ENCODE measurements around the gene WWOX.

WWOX gene

DNA sequence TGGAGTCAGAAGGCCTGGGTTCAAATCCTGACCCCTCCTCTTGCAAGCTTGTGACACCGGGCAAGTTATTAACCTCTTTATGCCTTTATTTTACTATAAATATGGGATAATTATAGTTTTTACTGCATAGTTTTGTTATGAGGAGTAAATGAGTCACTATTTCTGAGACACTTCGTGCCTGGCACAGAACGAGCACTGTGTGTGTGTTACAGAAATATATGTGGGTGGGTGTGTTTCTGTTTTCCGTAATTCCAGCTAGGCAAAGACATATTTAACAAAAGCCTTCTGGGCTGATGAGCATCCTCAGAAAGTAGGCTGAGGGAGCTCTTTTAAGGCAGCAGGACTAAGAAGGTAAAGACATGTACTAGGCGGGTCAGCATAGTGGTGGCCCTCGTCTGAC is 1083.2 kb downstream of the WWOX start (continued):
- TF ChIP-seq ZFP3 (CRISPR knock-in tag; IDR thresholded peaks at IDR 0.05) (no peak), ZNF70 (CRISPR knock-in tag; IDR thresholded peaks at IDR 0.05) (no peak), GLIS3 (CRISPR knock-in tag; IDR thresholded peaks at IDR 0.05) (no peak)

DNA sequence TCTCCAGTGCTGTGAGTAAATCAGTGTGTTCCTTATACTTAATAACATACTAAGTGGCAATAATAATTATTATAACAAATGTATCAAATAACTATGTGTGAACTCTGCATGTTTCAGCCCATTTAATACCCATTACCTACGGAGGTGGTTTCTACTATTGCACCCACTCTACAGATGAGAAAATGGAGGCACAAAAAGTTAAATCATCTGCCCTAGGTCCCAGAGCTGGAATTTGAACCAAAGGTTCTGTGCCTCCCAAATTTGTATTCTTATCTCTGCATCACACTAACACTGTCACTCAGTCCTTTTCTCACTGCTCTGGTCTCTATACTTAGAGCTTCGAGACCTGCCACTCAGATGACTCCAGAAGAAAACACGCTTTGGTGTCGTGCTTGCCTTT is 1084.1 kb downstream of the WWOX start:
- TF ChIP-seq CSRNP3 (CRISPR knock-in tag; IDR thresholded peaks at IDR 0.05): no peak
- TF ChIP-seq ISL1 (CRISPR knock-in tag; IDR thresholded peaks at IDR 0.05): no peak
- no peak for TF ChIP-seq ZFP3 (CRISPR knock-in tag; IDR thresholded peaks at IDR 0.05)
- no peak for TF ChIP-seq ZNF565 (CRISPR knock-in tag; conservative IDR thresholded peaks at IDR 0.05; ENCODE audit: low read depth)
- TF ChIP-seq PPARA (CRISPR knock-in tag; IDR thresholded peaks at IDR 0.05; ENCODE audit: borderline replicate concordance): no peak
- TF ChIP-seq ARNTL (CRISPR knock-in tag; IDR thresholded peaks at IDR 0.05; ENCODE audit: borderline replicate concordance, low read depth): no peak
- TF ChIP-seq, protein P1, sequence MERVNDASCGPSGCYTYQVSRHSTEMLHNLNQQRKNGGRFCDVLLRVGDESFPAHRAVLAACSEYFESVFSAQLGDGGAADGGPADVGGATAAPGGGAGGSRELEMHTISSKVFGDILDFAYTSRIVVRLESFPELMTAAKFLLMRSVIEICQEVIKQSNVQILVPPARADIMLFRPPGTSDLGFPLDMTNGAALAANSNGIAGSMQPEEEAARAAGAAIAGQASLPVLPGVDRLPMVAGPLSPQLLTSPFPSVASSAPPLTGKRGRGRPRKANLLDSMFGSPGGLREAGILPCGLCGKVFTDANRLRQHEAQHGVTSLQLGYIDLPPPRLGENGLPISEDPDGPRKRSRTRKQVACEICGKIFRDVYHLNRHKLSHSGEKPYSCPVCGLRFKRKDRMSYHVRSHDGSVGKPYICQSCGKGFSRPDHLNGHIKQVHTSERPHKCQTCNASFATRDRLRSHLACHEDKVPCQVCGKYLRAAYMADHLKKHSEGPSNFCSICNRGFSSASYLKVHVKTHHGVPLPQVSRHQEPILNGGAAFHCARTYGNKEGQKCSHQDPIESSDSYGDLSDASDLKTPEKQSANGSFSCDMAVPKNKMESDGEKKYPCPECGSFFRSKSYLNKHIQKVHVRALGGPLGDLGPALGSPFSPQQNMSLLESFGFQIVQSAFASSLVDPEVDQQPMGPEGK (CRISPR knock-in tag; IDR thresholded peaks at IDR 0.05; ENCODE audit: borderline replicate concordance): no peak
- no peak for TF ChIP-seq ZNF70 (CRISPR knock-in tag; IDR thresholded peaks at IDR 0.05)
- TF ChIP-seq TOX (CRISPR knock-in tag; IDR thresholded peaks at IDR 0.05; ENCODE audit: borderline replicate concordance): no peak
- no peak for TF ChIP-seq TCF4 (CRISPR knock-in tag; IDR thresholded peaks at IDR 0.05; ENCODE audit: borderline replicate concordance)
- TF ChIP-seq ZNF8 (CRISPR knock-in tag; IDR thresholded peaks at IDR 0.05): no peak
- TF ChIP-seq RARB (CRISPR knock-in tag; IDR thresholded peaks at IDR 0.05): no peak
- no peak for TF ChIP-seq CREB5 (CRISPR knock-in tag; IDR thresholded peaks at IDR 0.05; ENCODE audit: low read depth)
- no peak for TF ChIP-seq SNAI2 (CRISPR knock-in tag; IDR thresholded peaks at IDR 0.05)
- TF ChIP-seq BACH2 (CRISPR knock-in tag; IDR thresholded peaks at IDR 0.05; ENCODE audit: borderline replicate concordance): no peak

DNA sequence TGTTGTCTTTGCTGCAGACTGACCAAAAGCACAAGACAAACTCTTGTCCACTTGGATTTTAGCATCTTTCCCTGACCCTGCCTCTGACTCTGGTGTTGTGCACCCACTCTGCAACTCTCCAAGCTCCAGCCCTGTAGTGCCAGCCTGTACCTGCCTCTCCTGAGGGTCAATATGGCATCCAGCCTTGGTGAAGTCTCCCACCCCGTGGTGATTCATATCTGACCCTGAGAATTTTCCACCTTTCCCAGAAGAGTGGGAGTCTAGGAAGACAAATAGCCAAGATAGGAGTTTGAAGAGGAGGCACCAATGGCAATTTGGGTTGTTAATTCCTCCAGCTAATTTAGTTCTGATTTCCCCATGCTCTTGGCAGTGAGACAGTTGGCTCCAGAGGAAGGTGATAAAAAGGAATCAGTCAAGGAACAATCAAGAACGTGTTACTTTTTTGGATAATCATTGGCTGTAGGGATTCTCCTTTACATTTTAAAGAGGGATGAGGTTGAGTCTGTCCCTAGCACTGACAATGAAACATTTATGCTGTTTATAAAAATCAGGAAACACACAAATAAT is 1085.1 kb downstream of the WWOX start:
- TF ChIP-seq, protein P2, sequence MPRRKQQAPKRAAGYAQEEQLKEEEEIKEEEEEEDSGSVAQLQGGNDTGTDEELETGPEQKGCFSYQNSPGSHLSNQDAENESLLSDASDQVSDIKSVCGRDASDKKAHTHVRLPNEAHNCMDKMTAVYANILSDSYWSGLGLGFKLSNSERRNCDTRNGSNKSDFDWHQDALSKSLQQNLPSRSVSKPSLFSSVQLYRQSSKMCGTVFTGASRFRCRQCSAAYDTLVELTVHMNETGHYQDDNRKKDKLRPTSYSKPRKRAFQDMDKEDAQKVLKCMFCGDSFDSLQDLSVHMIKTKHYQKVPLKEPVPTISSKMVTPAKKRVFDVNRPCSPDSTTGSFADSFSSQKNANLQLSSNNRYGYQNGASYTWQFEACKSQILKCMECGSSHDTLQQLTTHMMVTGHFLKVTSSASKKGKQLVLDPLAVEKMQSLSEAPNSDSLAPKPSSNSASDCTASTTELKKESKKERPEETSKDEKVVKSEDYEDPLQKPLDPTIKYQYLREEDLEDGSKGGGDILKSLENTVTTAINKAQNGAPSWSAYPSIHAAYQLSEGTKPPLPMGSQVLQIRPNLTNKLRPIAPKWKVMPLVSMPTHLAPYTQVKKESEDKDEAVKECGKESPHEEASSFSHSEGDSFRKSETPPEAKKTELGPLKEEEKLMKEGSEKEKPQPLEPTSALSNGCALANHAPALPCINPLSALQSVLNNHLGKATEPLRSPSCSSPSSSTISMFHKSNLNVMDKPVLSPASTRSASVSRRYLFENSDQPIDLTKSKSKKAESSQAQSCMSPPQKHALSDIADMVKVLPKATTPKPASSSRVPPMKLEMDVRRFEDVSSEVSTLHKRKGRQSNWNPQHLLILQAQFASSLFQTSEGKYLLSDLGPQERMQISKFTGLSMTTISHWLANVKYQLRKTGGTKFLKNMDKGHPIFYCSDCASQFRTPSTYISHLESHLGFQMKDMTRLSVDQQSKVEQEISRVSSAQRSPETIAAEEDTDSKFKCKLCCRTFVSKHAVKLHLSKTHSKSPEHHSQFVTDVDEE (CRISPR knock-in tag; IDR thresholded peaks at IDR 0.05): no peak
- TF ChIP-seq ZFP3 (CRISPR knock-in tag; IDR thresholded peaks at IDR 0.05) (no peak), OSR1 (CRISPR knock-in tag; IDR thresholded peaks at IDR 0.05) (no peak), ZC3H10 (CRISPR knock-in tag; IDR thresholded peaks at IDR 0.05) (no peak), ZNF70 (CRISPR knock-in tag; IDR thresholded peaks at IDR 0.05) (no peak), TCF4 (CRISPR knock-in tag; IDR thresholded peaks at IDR 0.05; ENCODE audit: borderline replicate concordance) (no peak), ARNTL (CRISPR knock-in tag; IDR thresholded peaks at IDR 0.05; ENCODE audit: borderline replicate concordance, low read depth) (no peak), BACH2 (CRISPR knock-in tag; IDR thresholded peaks at IDR 0.05; ENCODE audit: borderline replicate concordance) (no peak), PPARA (CRISPR knock-in tag; IDR thresholded peaks at IDR 0.05; ENCODE audit: borderline replicate concordance) (no peak), ESRRG (CRISPR knock-in tag; IDR thresholded peaks at IDR 0.05) (no peak), GLIS3 (CRISPR knock-in tag; IDR thresholded peaks at IDR 0.05) (no peak), SNAI2 (CRISPR knock-in tag; IDR thresholded peaks at IDR 0.05) (no peak), CSRNP3 (CRISPR knock-in tag; IDR thresholded peaks at IDR 0.05) (no peak), ZNF8 (CRISPR knock-in tag; IDR thresholded peaks at IDR 0.05) (no peak), RARB (CRISPR knock-in tag; IDR thresholded peaks at IDR 0.05) (no peak), ISL1 (CRISPR knock-in tag; IDR thresholded peaks at IDR 0.05) (no peak), TOX (CRISPR knock-in tag; IDR thresholded peaks at IDR 0.05; ENCODE audit: borderline replicate concordance) (no peak), ZNF565 (CRISPR knock-in tag; conservative IDR thresholded peaks at IDR 0.05; ENCODE audit: low read depth) (no peak)
- TF ChIP-seq, protein P1 (CRISPR knock-in tag; IDR thresholded peaks at IDR 0.05; ENCODE audit: borderline replicate concordance): no peak
- no peak for ATAC-seq

More for the DNA sequence above, 1084.1 kb downstream of the WWOX start:
- ATAC-seq: no peak

Measured in SK-N-SH treated with all-trans-retinoic acid at 6 μM for 48 hours (cell line).